NCI-H1436 (cell line): ENCODE results near the gene CSKMT.
"Not testable (repeated sequence)": the region's sequence is repeated elsewhere in the genome, so short reads cannot be mapped to it uniquely, and the experiment has no call there.

ENCODE experiments used
- DNase-seq: peaks from one replicate; lab custom pipeline; 2025; lab: John Stamatoyannopoulos, UW

The CSKMT gene

DNA sequence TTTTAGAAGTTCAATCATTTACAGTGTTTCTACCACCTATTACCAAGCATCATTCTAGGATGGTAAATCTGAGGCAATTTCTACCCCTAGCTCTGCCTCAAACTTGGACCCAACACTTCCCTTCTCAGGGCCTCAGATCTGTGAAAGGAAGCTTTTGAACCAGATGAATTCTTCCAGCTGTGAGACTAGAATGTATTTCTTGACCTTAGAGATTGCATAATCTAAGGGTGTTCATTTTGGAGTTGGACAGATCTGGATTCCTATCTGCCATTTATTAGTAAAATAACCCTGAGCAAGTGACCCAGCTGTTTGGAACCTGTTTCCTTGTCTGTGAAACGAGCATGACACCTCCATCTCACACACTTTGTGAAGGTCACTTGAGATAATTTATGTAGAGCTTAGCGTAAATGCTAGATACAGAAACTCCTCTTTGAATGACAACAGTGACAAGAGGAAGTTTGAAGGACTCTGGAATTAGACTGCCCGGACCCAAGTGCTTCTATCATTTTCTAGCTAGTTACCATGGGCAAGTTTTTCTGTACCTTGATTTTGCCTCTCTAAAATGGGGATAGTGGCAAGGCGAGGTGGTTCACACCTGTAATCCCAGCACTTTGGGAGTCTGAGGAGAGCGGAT is 8.2 kb upstream of the CSKMT start:
- no peak for DNase-seq

DNA sequence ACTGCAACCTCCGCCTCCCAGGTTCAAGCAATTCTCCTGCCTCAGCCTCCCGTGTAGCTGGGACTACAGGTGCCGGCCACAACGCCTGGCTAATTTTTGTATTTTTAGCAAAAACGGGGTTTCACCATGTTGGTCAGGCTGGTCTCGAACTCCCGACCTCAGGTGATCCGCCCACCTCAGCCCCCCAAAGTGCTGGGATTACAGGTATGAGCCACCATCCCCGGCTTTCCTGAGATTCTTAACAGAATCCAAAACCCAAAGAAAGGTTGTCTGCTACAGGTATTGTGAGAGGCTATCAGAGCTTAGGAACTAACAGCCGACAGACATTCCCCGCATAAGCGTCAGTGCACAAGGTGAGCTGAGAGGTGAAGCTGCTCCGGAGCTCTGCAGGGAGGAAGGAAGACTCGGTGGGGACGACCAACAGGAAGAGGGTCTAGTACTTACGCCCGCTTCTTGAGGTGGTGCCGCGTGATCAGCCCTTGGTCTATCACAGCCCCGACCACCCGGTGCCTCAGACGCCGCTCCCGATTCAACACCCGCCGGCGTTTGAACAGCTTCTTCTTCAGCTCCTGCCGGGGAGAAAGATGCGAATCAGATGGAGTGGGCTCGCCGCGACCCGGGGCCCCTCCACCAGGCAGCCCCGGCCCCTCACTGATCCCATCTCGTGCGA is 572 bp upstream of the CSKMT start:
- peak; percentile 25 for DNase-seq

DNA sequence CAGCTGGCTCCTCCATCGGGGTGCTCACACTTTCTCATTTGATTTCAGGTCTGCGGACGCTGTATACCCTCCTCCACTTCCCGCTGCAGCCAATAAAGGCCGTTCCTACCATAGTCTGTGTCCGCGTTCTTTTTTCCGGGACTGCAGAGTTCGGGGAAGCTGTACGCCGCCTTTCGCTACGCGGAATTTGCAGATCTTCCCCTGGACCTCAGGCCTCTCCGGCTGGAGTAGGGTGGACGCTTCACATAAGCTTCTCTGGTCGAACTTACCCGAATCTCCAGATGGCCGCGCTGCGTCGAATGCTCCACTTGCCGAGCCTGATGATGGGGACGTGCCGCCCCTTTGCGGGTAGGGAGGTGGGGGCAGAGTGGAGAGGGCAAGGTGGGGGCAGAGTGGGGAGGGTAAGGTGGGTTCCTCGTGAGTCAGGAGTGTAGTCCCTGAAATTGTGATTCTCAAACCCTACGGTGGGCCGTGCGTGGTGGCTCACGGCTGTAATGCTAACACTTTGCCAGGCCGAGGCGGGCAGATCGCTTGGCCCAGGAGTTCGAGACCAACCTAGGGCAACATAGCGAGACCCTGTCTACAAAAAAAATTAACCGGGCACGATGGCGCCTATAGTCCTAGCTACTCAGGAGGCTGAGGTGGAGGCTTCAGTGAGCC is 617 bp downstream of the CSKMT start:
- no peak for DNase-seq

DNA sequence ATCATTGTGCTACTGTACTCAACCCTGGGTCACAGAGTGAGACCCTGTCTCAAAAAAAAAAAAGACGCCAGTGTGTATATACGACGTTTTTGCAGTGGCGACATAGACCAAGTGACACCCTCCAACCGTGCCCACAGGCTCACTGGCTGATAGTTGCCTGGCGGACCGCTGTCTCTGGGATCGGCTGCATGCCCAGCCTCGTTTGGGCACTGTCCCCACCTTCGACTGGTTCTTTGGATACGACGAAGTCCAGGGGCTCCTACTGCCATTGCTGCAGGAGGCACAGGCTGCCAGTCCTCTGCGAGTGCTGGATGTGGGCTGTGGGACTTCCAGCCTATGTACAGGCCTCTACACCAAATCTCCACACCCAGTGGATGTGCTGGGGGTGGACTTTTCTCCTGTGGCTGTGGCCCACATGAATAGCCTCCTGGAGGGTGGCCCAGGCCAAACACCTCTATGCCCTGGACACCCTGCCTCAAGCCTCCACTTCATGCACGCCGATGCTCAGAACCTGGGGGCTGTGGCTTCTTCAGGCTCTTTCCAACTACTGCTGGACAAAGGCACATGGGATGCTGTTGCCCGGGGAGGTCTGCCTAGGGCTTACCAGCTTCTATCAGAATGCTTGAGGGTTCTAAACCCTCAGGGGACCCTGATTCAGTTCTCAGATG is 1.3 kb downstream of the CSKMT start:
- DNase-seq = no peak

DNA sequence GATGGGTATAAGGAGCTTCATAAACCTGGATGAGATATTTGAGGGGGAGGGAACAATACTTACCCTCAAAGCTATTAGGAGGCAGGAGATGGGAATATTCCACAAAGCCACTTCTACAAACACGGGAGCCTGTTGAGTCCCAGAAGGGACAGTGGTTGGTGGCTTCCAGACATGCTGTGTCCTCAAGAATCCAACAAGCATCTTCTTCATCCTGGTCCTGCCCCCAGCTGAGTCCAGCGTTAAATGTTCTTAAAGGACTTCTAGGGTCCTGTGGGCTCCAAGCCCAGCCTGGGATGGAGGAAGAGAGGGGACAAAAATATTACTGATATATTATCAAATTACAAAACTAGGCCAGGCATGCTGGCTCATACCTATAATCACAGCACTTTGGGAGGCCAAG is 2.3 kb downstream of the CSKMT start:
- DNase-seq = no peak

DNA sequence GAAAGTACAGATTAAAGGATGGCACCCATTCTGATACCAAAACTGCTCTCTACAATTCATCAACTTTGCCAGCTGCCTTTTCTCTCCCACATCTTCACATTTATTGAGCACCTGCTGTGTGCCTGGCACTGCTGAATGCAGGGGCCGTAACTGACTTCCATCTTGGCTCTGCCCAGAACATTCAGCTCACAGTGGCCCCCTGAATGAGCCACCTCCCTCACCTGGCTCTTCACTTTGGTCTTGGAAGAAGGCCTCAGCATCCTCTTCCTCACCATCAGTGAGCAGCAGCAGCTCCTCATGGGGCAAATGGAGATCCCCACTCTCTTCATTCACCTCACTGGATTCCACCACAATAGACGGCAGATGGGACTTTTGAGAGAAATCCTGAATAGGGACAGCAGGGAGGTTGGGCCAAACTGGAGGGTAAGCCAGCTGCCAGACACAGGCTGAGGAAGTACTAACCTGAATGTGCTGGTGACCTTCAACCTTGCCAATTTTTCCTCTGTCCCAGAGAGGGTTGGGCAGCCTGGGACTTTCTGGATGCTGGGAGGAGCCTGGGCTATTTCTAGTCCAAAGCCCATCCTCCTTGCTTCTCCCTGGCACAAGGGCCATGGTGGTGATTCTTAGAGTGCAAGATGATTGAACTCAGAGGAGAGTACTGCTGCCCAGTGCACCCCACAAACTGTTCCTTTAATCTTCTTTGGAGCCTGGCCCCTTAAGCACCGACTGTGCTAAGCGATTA is 4.5 kb downstream of the CSKMT start:
- DNase-seq = no peak

DNA sequence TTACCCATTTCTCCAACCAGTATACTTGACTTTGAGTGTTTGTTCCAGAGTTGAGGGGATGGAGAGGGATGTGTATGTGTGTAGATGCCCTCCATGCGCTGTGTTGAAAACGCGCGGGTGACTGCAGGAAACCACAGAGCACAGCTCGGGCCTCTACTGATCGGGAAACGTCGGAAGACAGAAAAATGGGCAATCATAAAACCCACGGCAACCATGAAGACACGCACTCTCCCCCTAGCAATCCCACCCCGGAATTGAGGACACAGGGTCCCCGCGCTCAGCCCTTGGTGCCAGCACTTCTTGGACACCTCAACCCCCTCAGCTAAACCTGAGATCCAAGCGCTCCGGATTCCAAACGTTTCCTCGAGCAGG is 6.1 kb downstream of the CSKMT start:
- no peak for DNase-seq

DNA sequence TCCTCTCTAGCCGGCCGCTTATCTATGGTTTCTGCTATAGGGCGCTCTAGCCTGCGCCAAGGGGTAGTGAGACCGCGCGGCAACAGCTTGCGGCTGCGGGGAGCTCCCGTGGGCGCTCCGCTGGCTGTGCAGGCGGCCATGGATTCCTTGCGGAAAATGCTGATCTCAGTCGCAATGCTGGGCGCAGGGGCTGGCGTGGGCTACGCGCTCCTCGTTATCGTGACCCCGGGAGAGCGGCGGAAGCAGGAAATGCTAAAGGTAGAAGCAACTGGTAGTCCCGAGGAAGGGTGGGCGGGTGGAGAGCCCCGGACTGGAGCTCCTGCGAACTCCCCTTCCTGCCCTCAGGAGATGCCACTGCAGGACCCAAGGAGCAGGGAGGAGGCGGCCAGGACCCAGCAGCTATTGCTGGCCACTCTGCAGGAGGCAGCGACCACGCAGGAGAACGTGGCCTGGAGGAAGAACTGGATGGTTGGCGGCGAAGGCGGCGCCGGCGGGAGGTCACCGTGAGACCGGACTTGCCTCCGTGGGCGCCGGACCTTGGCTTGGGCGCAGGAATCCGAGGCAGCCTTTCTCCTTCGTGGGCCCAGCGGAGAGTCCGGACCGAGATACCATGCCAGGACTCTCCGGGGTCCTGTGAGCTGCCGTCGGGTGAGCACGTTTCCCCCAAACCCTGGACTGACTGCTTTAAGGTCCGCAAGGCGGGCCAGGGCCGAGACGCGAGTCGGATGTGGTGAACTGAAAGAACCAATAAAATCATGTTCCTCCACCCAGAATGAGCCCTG is 6.7 kb downstream of the CSKMT start, which contains the start of the genes LBHD1 and UQCC3:
Gene LBHD1 (minus strand): TSS at position 660 of the 782 bp plus-strand sequence. CDS start 2,236 bp downstream, outside the sequence.
Gene UQCC3 (plus strand): TSS at position 66 of the 782 bp plus-strand sequence. CDS start 73 bp downstream, at position 139.
- DNase-seq = peak; percentile 64

DNA sequence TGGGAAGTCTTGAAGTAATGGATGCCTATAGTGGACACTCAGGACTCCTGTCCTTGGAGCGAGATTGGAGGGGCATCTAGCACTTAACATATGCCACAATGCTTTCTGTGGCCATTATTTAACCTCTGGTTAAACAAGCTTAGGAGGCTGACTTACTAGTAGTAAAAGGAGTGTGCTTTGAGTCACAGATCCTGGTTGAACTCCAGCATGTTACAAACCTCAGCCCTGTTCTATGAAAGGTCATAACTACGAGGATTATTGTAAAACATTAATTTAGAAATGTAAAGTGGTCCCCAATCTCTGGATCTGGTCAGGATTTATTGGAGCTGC is 8.0 kb downstream of the CSKMT start:
- DNase-seq = no peak

DNA sequence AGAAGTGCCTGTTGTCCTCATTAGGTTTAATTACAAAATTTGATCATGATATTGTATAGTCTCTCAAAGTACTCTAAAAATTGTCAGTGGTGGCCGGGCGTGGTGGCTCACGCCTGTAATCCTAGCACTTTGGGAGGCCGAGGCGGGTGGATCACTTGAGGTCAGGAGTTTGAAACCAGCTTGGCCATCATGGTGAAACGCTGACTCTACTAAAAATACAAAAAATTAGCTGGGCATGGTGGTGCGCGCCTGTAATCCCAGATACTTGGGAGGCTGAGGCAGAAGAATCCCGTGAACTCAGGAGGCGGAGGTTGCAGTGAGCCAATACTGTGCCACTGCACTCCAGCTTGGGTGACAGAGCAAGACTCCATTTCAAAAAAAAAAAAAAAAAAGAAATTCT is 10.3 kb downstream of the CSKMT start:
- not testable (repeated sequence) for DNase-seq

DNA sequence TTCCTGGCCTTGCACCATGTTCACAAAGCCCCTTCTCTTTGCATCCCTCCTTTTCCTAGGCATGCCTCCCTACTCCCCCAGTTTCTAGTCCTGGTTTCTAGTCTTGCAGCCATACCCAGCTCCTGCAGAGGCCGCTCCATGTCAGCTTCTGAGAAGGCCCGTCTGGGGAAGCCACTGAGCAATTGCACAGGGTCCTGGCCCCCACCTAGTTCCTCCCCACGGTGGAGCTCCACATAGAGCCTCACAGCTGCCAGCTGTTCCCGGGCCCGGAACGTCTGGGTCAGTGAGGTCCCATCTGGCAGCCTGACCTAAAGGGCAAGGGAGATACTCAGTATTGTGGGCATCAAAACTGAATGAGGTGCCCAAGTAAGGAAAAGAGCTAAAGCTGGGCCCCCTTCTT is 11.6 kb downstream of the CSKMT start:
- DNase-seq = no peak

DNA sequence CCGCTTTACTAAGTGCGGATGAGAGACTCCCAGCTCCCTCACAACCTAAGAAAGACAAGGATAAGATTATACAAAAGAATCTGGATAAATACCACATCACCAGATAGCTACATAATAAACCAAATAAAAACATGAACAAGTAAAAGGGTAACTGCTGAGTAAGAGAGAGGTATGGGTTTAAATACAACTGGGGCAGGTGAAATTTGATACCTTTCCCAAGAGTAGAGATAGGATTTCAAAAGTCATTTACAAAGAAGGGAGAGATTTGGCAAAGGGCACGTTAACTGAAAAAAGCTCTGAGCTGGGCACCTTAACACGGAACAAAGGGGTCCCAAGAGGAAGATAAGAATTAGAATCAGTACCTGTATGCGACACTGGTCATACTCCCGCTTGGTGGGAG is 12.0 kb downstream of the CSKMT start:
- DNase-seq = no peak

DNA sequence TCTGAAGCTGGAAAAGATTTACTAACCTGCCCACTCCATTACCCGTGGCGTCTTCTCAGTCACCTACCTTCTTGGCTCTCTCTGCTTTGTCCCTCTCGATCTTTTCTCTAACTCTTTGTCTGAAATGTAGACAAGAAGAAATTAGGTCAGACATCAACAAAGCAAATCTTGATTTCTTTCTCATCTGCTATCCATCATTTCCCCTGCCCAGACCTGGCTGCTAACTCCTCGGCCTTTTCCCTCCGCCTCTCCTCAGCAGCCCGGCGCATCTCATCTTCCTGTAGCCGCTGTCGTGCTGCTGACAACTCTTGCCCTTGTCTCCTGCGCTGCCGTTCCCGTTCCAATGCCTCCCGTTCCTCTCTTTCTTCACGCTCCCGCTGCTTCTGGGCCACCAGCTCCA is 12.6 kb downstream of the CSKMT start:
- DNase-seq = no peak

DNA sequence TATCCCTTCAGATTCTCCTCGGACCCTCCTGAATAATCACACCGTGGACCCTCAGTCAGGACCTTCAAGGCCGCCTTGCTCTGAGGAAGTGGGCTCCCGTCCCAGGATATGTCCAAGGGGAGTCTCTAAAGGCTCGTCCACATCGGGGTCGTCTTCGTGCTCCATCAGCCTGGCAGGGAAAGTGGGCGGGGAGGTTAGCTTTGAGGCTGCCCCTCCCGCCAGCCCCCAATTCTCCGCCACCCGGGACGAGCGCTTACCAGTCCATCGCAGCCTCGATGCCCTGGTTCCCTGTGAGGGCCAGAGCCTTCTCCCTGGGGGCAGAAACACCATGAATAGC is 13.3 kb downstream of the CSKMT start:
- DNase-seq = no peak

DNA sequence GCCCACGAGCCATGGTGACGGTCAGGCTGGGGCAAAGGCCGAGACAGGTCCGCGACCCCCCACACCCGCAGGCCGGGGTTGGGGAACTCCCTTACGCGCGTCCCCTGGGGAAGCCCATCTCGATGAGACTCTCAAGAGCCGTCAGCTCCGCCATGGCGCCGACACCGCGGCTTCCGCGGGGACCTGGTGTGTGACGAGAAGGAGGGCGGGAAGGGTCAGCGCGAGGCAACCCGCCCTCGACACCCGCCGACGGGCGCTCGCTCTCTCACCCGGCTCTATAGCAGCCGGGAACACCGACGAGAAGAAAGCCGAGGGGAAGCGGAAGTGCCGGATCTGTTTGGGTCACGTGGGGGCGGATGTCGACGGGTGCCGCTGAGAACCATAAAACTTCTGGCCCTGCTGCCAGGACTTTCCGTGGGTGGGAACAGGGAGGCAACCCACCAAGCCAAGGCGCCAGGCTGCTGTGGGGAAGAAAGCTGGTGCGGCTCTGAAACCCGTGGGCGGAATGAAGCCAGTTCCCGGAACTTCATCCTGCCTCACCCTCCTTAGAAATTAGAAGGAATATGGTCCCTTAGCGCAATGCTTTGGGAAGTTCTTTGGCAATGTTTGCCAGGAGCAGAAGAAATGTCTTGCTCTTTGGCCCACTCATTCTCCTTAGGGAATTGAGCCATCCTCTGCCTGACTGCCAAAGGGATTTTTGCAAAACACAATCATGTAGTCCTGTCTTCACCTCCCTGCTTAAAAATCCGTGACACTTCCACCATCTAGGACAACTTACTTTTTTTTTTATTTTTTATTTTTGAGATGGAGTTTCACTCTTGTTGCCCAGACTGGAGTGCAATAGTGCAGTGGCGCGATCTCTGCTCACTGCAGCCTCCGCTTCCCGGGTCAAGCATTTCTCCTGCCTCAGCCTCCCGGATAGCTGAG is 13.9 kb downstream of the CSKMT start, which contains the start of gene UBXN1:
Gene UBXN1 (minus strand): TSS at position 304 of the 927 bp plus-strand sequence. CDS start 150 bp downstream, at position 154.
- peak; percentile 83 for DNase-seq

DNA sequence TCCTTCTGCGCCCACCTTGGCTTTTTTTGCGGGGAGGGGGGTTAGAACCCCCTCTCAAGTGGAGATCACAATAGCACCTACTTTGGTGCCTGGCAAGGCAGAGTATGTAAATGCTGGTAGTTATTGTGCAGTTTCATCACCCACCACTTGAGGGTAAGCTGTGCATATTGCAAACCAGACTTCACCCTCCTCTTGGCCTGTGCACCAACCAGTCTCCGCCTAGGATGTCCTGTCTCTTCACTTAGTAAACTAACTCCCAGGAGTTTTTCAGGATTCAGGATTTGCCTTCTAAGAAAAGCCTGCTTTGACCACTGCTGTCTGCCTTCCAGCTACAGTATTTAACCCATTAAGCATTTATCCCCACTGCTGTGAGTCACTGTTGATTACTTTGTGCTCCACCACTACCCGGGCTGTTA is 15.7 kb downstream of the CSKMT start:
- peak; percentile 65 for DNase-seq

DNA sequence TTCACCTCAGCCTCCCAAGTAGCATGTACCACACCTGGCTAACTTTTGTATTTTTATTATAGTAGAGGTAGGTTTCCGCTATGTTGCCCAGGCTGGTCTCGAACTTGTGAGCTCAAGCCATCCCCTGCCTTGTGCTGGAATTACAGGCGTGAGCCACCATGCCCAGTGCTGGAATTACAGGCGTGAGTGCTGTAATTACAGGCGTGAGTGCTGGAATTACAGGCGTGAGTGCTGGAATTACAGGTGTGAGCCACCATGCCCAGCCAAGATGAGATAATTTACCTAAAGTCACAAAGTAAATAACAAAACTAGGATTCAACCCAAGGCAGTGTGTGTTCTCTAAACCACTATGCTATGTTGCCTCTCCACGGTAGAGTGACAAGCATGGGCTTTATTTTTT is 17.4 kb downstream of the CSKMT start:
- no peak for DNase-seq

DNA sequence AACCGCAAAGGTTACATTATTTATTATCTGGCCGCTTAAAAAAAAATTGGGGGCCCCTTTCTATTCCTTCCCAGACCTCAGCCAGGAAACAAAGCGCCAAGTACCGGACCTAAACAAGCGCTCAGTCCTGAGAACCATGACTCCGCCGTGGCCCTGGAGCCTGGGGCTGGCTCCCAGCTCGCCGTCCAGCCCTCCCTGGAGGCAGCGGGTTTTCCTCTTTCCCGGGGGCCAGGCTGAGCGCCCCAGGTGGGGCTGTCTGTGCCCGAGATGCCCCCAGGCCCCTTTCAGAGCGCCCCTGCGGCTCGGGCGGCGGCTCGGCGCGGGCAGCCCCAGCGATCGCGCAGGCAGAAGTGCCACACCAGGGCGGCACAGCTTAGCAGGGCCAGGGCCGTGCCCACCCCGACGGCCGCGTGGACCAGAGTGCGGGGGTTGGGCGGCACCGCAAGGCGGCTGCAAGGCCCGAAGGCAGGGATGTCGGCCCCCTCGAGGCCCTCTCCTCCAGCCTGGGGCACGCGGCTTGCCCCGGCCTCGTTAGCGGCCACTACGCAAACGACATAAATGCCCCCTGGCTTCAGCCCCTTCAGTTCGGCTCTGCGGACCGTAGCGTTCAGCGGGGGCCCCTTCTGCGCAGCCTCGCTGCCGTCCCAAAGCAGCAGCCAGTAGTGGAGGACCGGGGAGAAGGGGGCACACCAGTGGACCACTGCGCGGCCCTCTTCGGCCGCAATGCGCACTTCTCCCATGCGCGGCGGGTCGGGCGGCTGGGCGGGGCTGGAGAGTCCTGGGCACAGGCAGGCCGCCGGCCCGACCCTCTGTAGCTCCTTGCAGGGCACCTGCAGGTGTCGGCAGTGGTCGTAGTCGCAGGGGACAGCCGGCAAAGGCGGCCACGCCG is 22.6 kb downstream of the CSKMT start:
- DNase-seq = no peak

DNA sequence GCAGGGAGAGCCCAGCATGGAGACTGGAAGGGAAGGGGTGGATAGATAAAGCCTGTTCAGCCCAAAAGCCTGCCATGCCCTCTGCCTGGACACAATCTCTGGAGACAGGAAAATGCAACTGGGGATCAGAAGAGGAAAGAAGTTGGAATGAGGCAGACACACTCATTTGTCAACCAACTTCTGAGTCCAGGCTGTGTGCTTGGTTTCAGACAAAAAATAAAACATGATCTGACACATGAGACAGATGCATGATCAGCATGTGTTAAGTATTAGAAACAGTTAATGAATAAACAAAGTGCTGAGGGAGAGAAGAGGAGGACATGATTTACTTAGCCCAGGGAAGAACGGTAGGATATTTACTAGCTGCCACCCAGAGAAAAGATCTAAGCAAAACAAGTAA is 23.4 kb downstream of the CSKMT start:
- DNase-seq = no peak
